Peyer's patch (tissue), 4 donors: ENCODE results near the gene PDK3.

Experiments used
- POLR2A ChIP-seq, 2 donors: fragments of 450-650 bp; IDR thresholded peaks; one replicate each; pipeline ENCODE4 v1.5.1; 2017; ENCODE audit warnings: antibody characterized with exemption in 2 of 2, mild to moderate bottlenecking in 2 of 2, moderate library complexity in 2 of 2
- TF ChIP-seq, protein P1 (sequence below), 6 experiments: fragments of 450-650 bp in 4 of 6; fragments of 200-600 bp in 2 of 6; sonication (generic) in 1 of 6; IDR thresholded peaks; one replicate each; pipeline ENCODE4 v1.5.1; 2017 to 2019; ENCODE audit warnings: antibody characterized with exemption in 6 of 6, mild to moderate bottlenecking in 3 of 6, moderate library complexity in 1 of 6

GRCh38 chrX:24475480-24475879, 10.4 kb downstream of the PDK3 start:
- TF ChIP-seq, protein P1, sequence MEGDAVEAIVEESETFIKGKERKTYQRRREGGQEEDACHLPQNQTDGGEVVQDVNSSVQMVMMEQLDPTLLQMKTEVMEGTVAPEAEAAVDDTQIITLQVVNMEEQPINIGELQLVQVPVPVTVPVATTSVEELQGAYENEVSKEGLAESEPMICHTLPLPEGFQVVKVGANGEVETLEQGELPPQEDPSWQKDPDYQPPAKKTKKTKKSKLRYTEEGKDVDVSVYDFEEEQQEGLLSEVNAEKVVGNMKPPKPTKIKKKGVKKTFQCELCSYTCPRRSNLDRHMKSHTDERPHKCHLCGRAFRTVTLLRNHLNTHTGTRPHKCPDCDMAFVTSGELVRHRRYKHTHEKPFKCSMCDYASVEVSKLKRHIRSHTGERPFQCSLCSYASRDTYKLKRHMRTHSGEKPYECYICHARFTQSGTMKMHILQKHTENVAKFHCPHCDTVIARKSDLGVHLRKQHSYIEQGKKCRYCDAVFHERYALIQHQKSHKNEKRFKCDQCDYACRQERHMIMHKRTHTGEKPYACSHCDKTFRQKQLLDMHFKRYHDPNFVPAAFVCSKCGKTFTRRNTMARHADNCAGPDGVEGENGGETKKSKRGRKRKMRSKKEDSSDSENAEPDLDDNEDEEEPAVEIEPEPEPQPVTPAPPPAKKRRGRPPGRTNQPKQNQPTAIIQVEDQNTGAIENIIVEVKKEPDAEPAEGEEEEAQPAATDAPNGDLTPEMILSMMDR (IDR thresholded peaks at IDR 0.05), result no peak
- TF ChIP-seq POLR2A (IDR thresholded peaks at IDR 0.05), result no peak
